C4-2B (cell line): Measurements from ENCODE around the gene TNC.

ENCODE experiments used
- CTCF ChIP-seq: fragments of 450-650 bp; conservative IDR thresholded peaks from 2 replicates; pipeline ENCODE4 v1.5.1; 2017; ENCODE audit warnings: mild to moderate bottlenecking
- ZFX ChIP-seq: fragments of 450-650 bp; IDR thresholded peaks from 2 replicates; pipeline ENCODE4 v1.6.1; 2017

- no peak for TF ChIP-seq CTCF
- no peak for TF ChIP-seq ZFX
These were observed 128.2 kb downstream of the TNC start for GRCh38 chr9:114989600-114990410.
